GM18520 (cell line): ENCODE data around the gene SMC2.

Source experiments
- ATAC-seq: cut with Tn5 transposase; IDR thresholded peaks from one replicate; pipeline ENCODE4 v1.9.1; 2021; ENCODE audit not compliant: unreplicated experiment

The SMC2 gene

GRCh38 chr9:104093647-104094533, at the start of gene SMC2:
TSS of gene SMC2 (plus strand) at chr9:104094309. CDS start at chr9:104095385, 1,076 bp downstream.
- peak; percentile 90 for ATAC-seq

- no peak for ATAC-seq
These were observed 25.6 kb upstream of the SMC2 start for GRCh38 chr9:104068546-104068945.

- ATAC-seq: no peak
These were observed 24.8 kb upstream of the SMC2 start for GRCh38 chr9:104069288-104069687.

GRCh38 chr9:104071589-104071988, 22.5 kb upstream of the SMC2 start:
- ATAC-seq: no peak

GRCh38 chr9:104073098-104073769, 20.9 kb upstream of the SMC2 start:
- ATAC-seq: no peak

GRCh38 chr9:104073770-104074133, 20.4 kb upstream of the SMC2 start:
- ATAC-seq: no peak

GRCh38 chr9:104074876-104075275, 19.2 kb upstream of the SMC2 start:
- ATAC-seq: no peak

GRCh38 chr9:104075801-104076753, 18.0 kb upstream of the SMC2 start:
- no peak for ATAC-seq

DNA sequence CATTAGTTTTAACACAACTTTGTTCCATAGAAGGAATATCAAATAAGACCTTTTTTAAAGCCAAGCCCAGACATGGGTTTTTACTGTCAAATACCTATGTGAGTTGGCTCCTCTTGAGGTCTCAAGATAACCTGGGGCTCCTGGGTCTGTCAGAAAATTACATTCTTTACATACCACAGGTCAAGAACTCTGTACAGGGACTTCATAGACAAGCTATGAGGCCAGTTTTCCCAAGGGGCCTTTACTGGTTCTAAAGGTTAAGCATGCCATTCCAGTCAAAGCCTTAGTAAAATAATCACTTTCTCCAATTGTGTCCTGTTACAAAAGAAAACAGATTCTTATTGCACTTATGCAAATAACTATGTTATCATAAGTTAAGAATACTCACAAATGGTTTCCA, 15.5 kb upstream of the SMC2 start:
- no peak for ATAC-seq

DNA sequence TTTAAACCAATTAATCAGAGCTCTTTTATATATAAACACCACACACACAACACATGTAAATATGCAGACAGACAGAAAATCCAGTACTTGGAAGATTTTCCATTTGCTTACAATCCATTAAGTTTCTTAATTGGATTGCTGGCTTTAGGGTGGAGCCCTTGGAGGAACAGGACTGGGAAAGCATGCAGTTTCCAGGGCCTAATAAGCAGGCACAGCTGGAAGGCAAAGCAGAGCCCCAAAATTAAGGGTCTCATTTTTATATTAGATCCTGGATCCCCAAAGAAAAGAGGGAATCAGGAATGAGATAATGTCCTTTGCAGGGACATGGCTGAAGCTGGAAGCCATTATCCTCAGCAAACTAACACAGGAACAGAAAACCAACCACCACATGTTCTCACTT, 13.1 kb upstream of the SMC2 start:
- ATAC-seq: no peak

DNA sequence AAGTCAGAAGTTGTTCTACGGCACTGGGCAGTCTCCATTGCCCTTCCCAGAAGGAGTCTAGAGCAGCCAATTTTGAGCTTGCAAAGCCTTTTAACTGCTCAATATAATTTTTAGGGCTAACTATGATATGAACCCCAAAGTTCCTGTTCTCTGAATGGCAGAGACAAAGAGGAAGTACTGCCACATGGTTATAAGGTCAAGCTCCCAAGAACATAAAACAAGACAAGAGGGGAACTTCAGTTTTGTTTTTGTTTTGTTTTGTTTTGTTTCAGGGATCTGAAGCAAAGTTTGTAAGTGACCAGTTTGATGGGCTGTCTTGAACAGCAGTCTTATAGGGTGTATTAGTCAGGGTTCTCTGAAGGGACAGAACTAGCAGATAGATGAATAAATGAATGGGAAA, 11.9 kb upstream of the SMC2 start:
- no peak for ATAC-seq

DNA sequence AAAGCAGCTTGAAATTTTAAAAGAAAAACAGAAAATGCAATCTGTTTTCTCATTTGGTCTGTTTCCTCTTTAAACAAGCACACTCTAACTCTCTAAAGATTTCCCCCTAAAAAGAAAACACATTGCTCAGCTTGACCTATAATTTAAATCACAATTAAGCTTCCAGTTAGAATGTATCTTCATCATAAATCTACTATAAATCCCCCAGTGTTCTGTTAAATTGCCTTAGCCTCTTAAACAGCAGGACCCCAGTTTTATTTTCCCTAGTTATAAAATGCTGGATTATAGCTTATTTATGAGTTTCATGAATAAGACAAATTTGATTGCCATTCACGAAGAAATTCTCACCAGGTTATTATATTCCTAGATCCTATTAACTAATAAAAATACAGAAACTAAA, 8.6 kb upstream of the SMC2 start:
- ATAC-seq: no peak

GRCh38 chr9:104087894-104088293, 6.2 kb upstream of the SMC2 start:
- no peak for ATAC-seq

DNA sequence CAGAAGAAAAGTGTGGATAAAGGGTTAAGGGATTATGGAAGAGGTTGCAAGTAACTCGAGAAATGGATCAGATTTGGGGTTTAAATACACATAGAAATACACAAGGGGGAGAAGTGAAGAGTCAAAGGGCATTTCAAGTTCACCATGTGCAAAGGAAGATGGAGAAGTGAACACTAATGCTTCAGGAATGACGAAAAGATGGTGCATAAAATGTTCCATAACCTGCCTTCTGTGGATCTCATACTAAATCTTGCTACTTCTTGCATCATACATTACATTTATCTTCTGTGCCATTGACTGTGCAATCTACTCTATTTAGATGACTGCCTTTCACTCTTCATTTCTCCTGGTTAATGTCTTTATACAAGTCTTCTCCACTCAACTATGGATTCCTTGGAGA, 5.7 kb upstream of the SMC2 start:
- ATAC-seq: no peak

GRCh38 chr9:104090578-104090977, 3.5 kb upstream of the SMC2 start:
- ATAC-seq: no peak

- ATAC-seq: no peak
These were observed 3.0 kb upstream of the SMC2 start for GRCh38 chr9:104091116-104091515.

- no peak for ATAC-seq
These were observed 2.4 kb upstream of the SMC2 start for GRCh38 chr9:104091708-104092107.

GRCh38 chr9:104092192-104092591, 1.9 kb upstream of the SMC2 start:
- no peak for ATAC-seq

- ATAC-seq: no peak
These were observed 1.1 kb upstream of the SMC2 start for GRCh38 chr9:104092875-104093600.

- ATAC-seq: no peak
These were observed 466 bp downstream of the SMC2 start for GRCh38 chr9:104094534-104095015.
